Measurements from ENCODE around the gene STMND1. TPM values are rescaled to one million over a fixed set of nuclear protein-coding genes. Genes with fewer than 3 reads are reported as not detected.

STMND1 gene
- total RNA-seq, 1 donor from 2014 or later, result not detected

DNA sequence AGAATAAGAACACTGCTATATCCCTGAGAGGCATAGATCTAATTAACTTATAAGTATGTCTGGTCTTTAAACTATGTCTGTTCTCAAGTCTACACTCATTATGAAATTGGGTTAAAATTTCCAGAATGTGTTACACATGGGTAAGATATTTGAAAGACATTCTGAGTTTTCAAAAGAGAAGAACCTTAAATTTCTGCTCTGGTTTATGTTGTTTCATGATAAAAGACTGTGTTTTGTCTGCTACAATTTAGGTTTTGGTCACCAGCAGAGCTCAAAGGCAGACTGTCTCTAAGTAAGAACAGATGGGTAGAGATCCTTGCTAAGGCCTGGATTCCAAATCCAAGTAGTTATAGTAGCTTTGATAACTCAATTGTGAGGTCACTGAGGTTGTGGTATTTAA is 6.0 kb downstream of the STMND1 start:
- Mint-ChIP-seq H3K4me1 (ENCODE audit: low read depth) (no peaks in the 10 kb centered on the region), H3K27ac (ENCODE audit: unreplicated experiment) (no peak overlapping the region), H3K36me3 (ENCODE audit: low read depth) (no peaks in the 10 kb centered on the region), H3K27me3 (ENCODE audit: low read depth) (peaks cover 5% of the 10 kb centered on the region), H3K9me3 (ENCODE audit: low read depth) (no peaks in the 10 kb centered on the region), H3K4me3 (ENCODE audit: unreplicated experiment) (no peak overlapping the region)
- no peak for DNase-seq (ENCODE audit: low spot score)
- TF ChIP-seq, protein P1, sequence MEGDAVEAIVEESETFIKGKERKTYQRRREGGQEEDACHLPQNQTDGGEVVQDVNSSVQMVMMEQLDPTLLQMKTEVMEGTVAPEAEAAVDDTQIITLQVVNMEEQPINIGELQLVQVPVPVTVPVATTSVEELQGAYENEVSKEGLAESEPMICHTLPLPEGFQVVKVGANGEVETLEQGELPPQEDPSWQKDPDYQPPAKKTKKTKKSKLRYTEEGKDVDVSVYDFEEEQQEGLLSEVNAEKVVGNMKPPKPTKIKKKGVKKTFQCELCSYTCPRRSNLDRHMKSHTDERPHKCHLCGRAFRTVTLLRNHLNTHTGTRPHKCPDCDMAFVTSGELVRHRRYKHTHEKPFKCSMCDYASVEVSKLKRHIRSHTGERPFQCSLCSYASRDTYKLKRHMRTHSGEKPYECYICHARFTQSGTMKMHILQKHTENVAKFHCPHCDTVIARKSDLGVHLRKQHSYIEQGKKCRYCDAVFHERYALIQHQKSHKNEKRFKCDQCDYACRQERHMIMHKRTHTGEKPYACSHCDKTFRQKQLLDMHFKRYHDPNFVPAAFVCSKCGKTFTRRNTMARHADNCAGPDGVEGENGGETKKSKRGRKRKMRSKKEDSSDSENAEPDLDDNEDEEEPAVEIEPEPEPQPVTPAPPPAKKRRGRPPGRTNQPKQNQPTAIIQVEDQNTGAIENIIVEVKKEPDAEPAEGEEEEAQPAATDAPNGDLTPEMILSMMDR (IDR thresholded peaks at IDR 0.05), result no peak

DNA sequence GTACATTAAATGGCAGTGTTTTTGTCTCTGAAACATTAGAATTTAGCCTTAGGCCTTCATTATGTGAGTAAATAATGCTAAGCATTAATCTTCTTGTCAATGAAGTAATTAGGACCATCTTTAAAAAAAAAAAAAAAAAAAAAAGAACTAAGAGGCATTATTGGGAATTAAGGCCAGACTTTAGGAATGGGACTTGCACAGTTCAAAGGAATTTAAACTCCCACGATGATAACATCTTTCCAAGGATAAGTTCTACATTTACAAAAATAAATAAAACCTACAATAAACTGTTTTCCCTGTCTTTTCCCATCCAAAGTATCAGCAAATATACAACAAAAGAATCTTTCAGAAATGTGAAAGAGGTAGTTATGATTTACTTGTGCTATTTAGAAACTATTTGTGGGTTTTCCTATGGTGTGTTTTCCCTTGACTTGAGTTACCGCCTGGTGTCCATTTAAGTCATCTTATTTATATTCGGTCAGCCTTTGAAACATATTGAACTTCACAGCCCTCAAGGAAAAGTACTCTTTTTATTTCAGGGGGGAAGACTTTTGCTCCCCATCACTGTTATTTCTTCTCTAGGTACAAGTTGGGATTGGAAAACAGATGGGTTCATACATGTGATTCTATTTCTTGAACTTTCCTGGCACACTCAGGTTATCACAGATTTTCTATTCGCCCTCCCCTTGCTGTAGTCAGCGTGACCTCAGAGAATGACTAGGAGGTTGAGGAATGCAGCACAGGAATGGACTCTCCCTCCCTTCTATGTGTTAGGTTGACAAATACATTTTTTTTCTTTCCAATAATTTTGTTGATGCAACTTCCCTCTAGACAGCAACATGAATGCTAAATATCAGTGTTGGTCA is 13.6 kb downstream of the STMND1 start:
- Mint-ChIP-seq H3K36me3 (ENCODE audit: low read depth) (no peaks in the 10 kb centered on the region), H3K27ac (ENCODE audit: unreplicated experiment) (peak overlapping the region; percentile 68), H3K27me3 (ENCODE audit: low read depth) (no peaks in the 10 kb centered on the region), H3K4me1 (ENCODE audit: low read depth) (peaks cover 16% of the 10 kb centered on the region), H3K4me3 (ENCODE audit: unreplicated experiment) (no peak overlapping the region), H3K9me3 (ENCODE audit: low read depth) (no peaks in the 10 kb centered on the region)
- no peak for DNase-seq (ENCODE audit: low spot score)
- TF ChIP-seq, protein P1 (IDR thresholded peaks at IDR 0.05), result no peak

DNA sequence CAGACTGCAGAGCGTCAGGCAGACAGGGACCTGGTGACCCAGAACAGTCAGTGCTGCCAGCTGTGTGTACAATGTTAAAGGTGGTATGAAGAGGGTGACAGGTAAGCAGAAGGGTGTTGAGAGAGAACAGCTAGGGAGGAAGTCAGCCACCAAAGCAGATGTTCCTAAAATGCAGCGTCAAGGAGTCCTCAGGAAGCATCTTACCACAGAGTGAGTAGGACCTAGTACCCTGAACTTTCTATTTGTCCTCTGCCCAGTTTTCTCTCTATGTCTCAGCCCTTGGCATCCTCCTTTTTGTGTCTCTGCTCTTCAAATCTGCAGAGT is 14.2 kb downstream of the STMND1 start:
- peaks cover 16% of the 10 kb centered on the region for H3K4me1 Mint-ChIP-seq (ENCODE audit: low read depth)
- H3K9me3 Mint-ChIP-seq (ENCODE audit: low read depth), result no peaks in the 10 kb centered on the region
- TF ChIP-seq, protein P1 (IDR thresholded peaks at IDR 0.05), result no peak
- H3K4me3 Mint-ChIP-seq (ENCODE audit: unreplicated experiment), result no peak overlapping the region
- H3K27me3 Mint-ChIP-seq (ENCODE audit: low read depth), result no peaks in the 10 kb centered on the region
- H3K27ac Mint-ChIP-seq (ENCODE audit: unreplicated experiment), result peak overlapping the region; percentile 68
- DNase-seq (ENCODE audit: low spot score), result no peak
- no peaks in the 10 kb centered on the region for H3K36me3 Mint-ChIP-seq (ENCODE audit: low read depth)

DNA sequence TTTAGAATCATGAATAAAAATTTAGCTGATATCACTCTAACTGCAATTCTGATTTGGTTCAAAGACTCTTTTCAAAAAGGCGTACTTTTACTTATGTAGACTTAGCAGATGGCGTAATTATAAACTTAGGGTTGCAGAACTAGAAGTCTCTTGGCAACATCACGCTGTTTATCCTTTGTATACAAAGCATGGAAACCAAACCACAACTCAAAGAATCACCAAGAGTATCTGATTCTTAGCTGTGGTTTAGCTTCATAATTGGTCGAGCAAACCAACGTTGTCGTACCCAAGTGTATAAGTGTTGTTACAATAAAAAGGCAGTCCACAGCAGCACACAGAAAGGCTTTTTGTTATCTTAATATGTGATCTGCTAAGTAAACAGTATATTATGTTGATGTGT is 18.2 kb downstream of the STMND1 start:
- H3K9me3 Mint-ChIP-seq (ENCODE audit: low read depth), result no peaks in the 10 kb centered on the region
- TF ChIP-seq, protein P1 (IDR thresholded peaks at IDR 0.05), result no peak
- no peak for DNase-seq (ENCODE audit: low spot score)
- no peaks in the 10 kb centered on the region for H3K36me3 Mint-ChIP-seq (ENCODE audit: low read depth)
- no peak overlapping the region for H3K4me3 Mint-ChIP-seq (ENCODE audit: unreplicated experiment)
- H3K27ac Mint-ChIP-seq (ENCODE audit: unreplicated experiment), result no peak overlapping the region
- no peaks in the 10 kb centered on the region for H3K27me3 Mint-ChIP-seq (ENCODE audit: low read depth)
- H3K4me1 Mint-ChIP-seq (ENCODE audit: low read depth), result peaks cover 26% of the 10 kb centered on the region

DNA sequence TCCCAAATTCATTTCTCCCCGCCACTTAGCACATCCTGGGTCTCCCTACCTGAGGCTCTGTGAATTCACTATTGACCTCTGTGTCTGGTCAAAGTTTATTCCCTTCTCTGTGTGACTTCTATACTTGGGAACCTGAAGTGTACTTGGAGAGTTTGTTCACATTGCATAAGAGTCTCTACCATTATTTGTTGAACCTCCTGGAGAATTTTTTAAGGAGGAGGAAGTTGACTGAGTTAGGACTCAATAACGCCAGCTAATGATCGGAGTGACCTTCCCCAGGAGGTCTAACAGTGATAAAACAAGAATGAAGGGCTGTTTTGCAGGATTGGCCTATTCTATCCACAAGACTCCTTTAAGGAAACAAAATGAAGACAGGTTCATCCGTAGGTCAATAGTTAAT is 23.6 kb downstream of the STMND1 start:
- Mint-ChIP-seq H3K27ac (ENCODE audit: unreplicated experiment) (no peak overlapping the region), H3K4me3 (ENCODE audit: unreplicated experiment) (no peak overlapping the region), H3K27me3 (ENCODE audit: low read depth) (no peaks in the 10 kb centered on the region), H3K9me3 (ENCODE audit: low read depth) (no peaks in the 10 kb centered on the region), H3K4me1 (ENCODE audit: low read depth) (peaks cover 10% of the 10 kb centered on the region), H3K36me3 (ENCODE audit: low read depth) (no peaks in the 10 kb centered on the region)
- DNase-seq (ENCODE audit: low spot score), result no peak
- TF ChIP-seq, protein P1 (IDR thresholded peaks at IDR 0.05), result no peak
